ENCODE measurements around the gene LNP1.

- TF ChIP-seq CTCF (IDR thresholded peaks at IDR 0.05): no peak
- TF ChIP-seq JUN (CRISPR knock-in tag; IDR thresholded peaks at IDR 0.05): no peak
- no peak for TF ChIP-seq ZNF232 (CRISPR knock-in tag; IDR thresholded peaks at IDR 0.05)
- TF ChIP-seq TEAD4 (CRISPR knock-in tag; IDR thresholded peaks at IDR 0.05): no peak
- TF ChIP-seq TCF7 (CRISPR knock-in tag; IDR thresholded peaks at IDR 0.05; ENCODE audit: low read depth): no peak
- TF ChIP-seq STAT6 (CRISPR knock-in tag; conservative IDR thresholded peaks at IDR 0.05; ENCODE audit: low read depth): no peak
- no peak for TF ChIP-seq ELF4 (CRISPR knock-in tag; IDR thresholded peaks at IDR 0.05; ENCODE audit: low read depth)
- no peak for TF ChIP-seq MYBL2 (CRISPR knock-in tag; IDR thresholded peaks at IDR 0.05)
- TF ChIP-seq SP1 (CRISPR knock-in tag; conservative IDR thresholded peaks at IDR 0.05): no peak
Measured at GRCh38 chr3:100426067-100426682, 24.8 kb downstream of the LNP1 start.
